Measurements from ENCODE around the gene FCN1.
"Not testable (repeated sequence)": the region's sequence is repeated elsewhere in the genome, so short reads cannot be mapped to it uniquely, and the experiment has no call there.

The FCN1 gene

GRCh38 chr9:134863941-134864820 lies 53.5 kb downstream of the FCN1 start:
- CTCF ChIA-PET, result no interaction called here
- no peak for DNase-seq (ENCODE audit: extremely low spot score)

GRCh38 chr9:134863306-134863902 lies 54.3 kb downstream of the FCN1 start:
- POLR2A ChIA-PET, result no interaction called here
- CTCF ChIA-PET, result interaction anchor here (1.3 kb wide), 1 partner anchor 43 kb away, joined by 3 read pairs; no protein-coding TSS in a partner anchor
- TF ChIP-seq CTCF (IDR thresholded peaks at IDR 0.05; ENCODE audit: control extremely low read depth, extremely low read depth, low read depth, missing control alignments), result no peak
- no peak for DNase-seq (ENCODE audit: extremely low spot score)

More at GRCh38 chr9:134863941-134864820, 53.5 kb downstream of the FCN1 start:
- TF ChIP-seq CTCF (IDR thresholded peaks at IDR 0.05; ENCODE audit: control extremely low read depth, extremely low read depth, low read depth, missing control alignments), result no peak
- POLR2A ChIA-PET, result no interaction called here

GRCh38 chr9:134861595-134862334 lies 55.9 kb downstream of the FCN1 start:
- ChIA-PET POLR2A (no interaction called here), CTCF (no interaction called here)
- no peak for TF ChIP-seq CTCF (IDR thresholded peaks at IDR 0.05; ENCODE audit: control extremely low read depth, extremely low read depth, low read depth, missing control alignments)
- no peak for DNase-seq (ENCODE audit: extremely low spot score)

GRCh38 chr9:134860510-134860909 lies 57.2 kb downstream of the FCN1 start:
- CTCF ChIA-PET, result no interaction called here
- POLR2A ChIA-PET, result no interaction called here
- DNase-seq (ENCODE audit: extremely low spot score), result no peak

GRCh38 chr9:134858051-134858841 lies 59.5 kb downstream of the FCN1 start:
- ChIA-PET CTCF (interaction anchor here (0.6 to 1.6 kb wide), 4 partner anchors 18 to 169 kb away, joined by 3 to 7 read pairs (median 6); no protein-coding TSS in a partner anchor), POLR2A (interaction anchor here (0.5 kb wide), 1 partner anchor 68 kb away, joined by 3 read pairs; no protein-coding TSS in a partner anchor)
- peak; percentile 82 for DNase-seq (ENCODE audit: extremely low spot score)

More at GRCh38 chr9:134860510-134860909, 57.2 kb downstream of the FCN1 start:
- TF ChIP-seq CTCF (IDR thresholded peaks at IDR 0.05; ENCODE audit: control extremely low read depth, extremely low read depth, low read depth, missing control alignments), result no peak

GRCh38 chr9:134857451-134857850 lies 60.3 kb downstream of the FCN1 start:
- DNase-seq (ENCODE audit: extremely low spot score); CTCF ChIA-PET; POLR2A ChIA-PET: not testable (repeated sequence)

More at GRCh38 chr9:134858051-134858841, 59.5 kb downstream of the FCN1 start:
- peak; percentile 69 for TF ChIP-seq CTCF (IDR thresholded peaks at IDR 0.05; ENCODE audit: control extremely low read depth, extremely low read depth, low read depth, missing control alignments)
